Naive B cell (primary cell): Measurements from ENCODE around the gene EPB41L4A. TPM values are rescaled to one million over a fixed set of nuclear protein-coding genes. Genes with fewer than 3 reads are reported as not detected.

Source experiments
- ATAC-seq, 2 donors: fragments of 150-1000 bp; cut with Tn5 transposase; 2 replicates each; pipeline ENCODE4 v1.10.0; 2021; ENCODE audit warnings: low read depth in 2 of 2, mild to moderate bottlenecking in 2 of 2, moderate library complexity in 2 of 2
- DNase-seq: peaks from one replicate; pipeline ENCODE4 v3.0.0; 2022
- H3K27ac Mint-ChIP-seq, 6 donors: one replicate each; pipeline ENCODE4 v1.8.0; 2020 to 2022; ENCODE audit warnings: mild to moderate bottlenecking in 6 of 6, mixed read lengths in 6 of 6, moderate library complexity in 5 of 6, inconsistent platforms in 2 of 6
- H3K27me3 Mint-ChIP-seq, 3 donors: one replicate each; pipeline ENCODE4 v1.8.0; 2021 to 2022; ENCODE audit warnings: mixed read lengths in 3 of 3, mild to moderate bottlenecking in 1 of 3
- H3K36me3 Mint-ChIP-seq, 2 donors: one replicate each; pipeline ENCODE4 v1.8.0; 2020 to 2022; ENCODE audit warnings: mixed read lengths in 2 of 2, inconsistent platforms in 1 of 2, mild to moderate bottlenecking in 1 of 2
- H3K4me1 Mint-ChIP-seq, 3 donors: one replicate each; pipeline ENCODE4 v1.8.0; 2020 to 2022; ENCODE audit warnings: mixed read lengths in 3 of 3, inconsistent platforms in 1 of 3, mild to moderate bottlenecking in 1 of 3, moderate library complexity in 1 of 3
- H3K4me3 Mint-ChIP-seq, 8 donors: one replicate each; pipeline ENCODE4 v1.8.0; 2020 to 2022; ENCODE audit warnings: mild to moderate bottlenecking in 8 of 8, mixed read lengths in 8 of 8, moderate library complexity in 8 of 8, inconsistent platforms in 2 of 8
- H3K9me3 Mint-ChIP-seq, 7 donors: one replicate each; pipeline ENCODE4 v1.8.0; 2020 to 2022; ENCODE audit warnings: mixed read lengths in 7 of 7, mild to moderate bottlenecking in 5 of 7, inconsistent platforms in 2 of 7, moderate library complexity in 1 of 7
- polyA plus RNA-seq, 6 donors: library from polyadenylated mRNA; unstranded; fragments of 300-500 nt; fragmentation: Illumina TruSeq; gene quantifications; one replicate each; pipeline ENCODE4 v1.2.3, GENCODE V29; 2021; ENCODE audit warnings: low read depth in 6 of 6

Gene EPB41L4A
- polyA plus RNA-seq, 6 donors from 2014 or later: 0.92 to 4.7 (median 1.5) TPM

DNA sequence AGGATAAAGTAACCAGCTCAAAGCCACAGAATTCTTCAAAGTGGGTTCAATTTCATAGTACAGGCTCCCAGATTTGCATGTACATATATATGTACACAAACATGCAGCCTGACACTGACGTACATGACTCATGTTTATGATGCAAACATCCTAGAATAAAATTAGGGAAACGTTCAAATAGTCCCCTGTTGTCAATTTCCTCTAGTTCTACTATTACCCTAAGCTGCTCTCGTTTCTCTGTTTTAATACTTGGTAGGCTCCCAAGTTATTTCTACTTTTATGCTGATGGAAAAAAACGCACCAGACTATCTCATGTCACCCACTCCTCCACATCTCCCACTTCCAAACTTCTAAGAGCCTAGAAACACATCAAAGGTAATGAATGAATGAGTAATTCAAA lies 229.7 kb downstream of the EPB41L4A start:
- no peaks in the 10 kb centered on the region for H3K36me3 Mint-ChIP-seq
- ATAC-seq (no peak), DNase-seq (no peak)
- no peaks in the 10 kb centered on the region for H3K9me3 Mint-ChIP-seq
- no peak overlapping the region for H3K4me3 Mint-ChIP-seq
- no peak overlapping the region for H3K27ac Mint-ChIP-seq
- H3K4me1 Mint-ChIP-seq: no peaks in the 10 kb centered on the region
- H3K27me3 Mint-ChIP-seq: peaks cover 18 to 31% (median 22%) of the 10 kb centered on the region in 3 donors

DNA sequence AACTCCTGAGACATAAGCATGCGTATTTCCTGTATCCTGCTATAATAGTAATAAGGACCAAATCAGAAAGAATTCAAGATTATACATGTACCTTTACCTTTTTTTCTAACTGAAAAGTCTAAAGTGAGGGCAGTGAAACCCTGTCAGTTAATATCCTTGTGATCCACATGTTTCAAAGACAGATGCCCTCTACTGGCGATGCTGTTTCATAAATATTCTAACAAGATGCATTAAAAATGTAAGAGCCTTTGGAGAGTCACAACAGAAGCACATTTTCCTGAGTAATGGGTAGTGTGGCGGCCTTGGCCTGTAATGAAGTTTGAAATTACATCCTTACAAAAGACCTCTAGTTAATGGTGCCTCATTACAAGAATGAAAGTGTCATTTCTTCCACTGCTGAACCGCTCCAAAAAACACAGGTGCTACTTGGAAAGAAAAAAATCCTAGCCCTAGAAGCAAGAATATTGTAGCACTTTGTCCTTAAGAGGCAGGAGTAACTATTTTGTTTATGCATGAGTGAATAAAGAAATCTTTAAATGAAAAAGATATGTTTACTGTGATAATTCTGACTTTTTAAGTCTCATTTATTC lies 232.6 kb downstream of the EPB41L4A start:
- ATAC-seq (no peak), DNase-seq (no peak)
- H3K36me3 Mint-ChIP-seq: no peaks in the 10 kb centered on the region
- H3K4me3 Mint-ChIP-seq: no peak overlapping the region
- no peak overlapping the region for H3K27ac Mint-ChIP-seq
- H3K9me3 Mint-ChIP-seq: no peaks in the 10 kb centered on the region
- no peaks in the 10 kb centered on the region for H3K4me1 Mint-ChIP-seq
- H3K27me3 Mint-ChIP-seq: peaks cover 17 to 41% (median 22%) of the 10 kb centered on the region in 3 donors

DNA sequence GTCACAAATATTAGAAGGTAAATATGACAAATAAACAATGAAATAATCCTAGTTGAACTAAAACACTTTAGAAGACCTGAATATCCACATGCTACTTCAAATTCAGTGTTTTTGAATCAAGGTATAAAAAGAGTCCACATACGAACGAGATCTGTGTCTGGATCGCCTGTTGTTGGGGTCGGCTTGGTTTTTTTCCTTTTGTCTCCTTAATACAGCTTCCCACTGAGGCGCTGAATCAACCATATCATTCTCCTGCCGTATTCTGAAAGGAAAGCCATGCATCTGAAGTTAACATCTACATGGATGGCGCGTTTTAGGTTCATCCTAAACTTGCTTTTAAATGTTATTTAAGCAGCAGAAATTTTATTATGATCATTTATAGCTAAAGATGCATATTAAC lies 235.2 kb downstream of the EPB41L4A start:
- H3K9me3 Mint-ChIP-seq: no peaks in the 10 kb centered on the region
- H3K4me3 Mint-ChIP-seq: no peak overlapping the region
- ATAC-seq: no peak
- no peak for DNase-seq
- H3K27me3 Mint-ChIP-seq: peaks cover 8 to 30% (median 17%) of the 10 kb centered on the region in 3 donors
- no peaks in the 10 kb centered on the region for H3K4me1 Mint-ChIP-seq
- H3K27ac Mint-ChIP-seq: peak overlapping the region in 1 of 6 donors; percentile 5
- H3K36me3 Mint-ChIP-seq: no peaks in the 10 kb centered on the region

DNA sequence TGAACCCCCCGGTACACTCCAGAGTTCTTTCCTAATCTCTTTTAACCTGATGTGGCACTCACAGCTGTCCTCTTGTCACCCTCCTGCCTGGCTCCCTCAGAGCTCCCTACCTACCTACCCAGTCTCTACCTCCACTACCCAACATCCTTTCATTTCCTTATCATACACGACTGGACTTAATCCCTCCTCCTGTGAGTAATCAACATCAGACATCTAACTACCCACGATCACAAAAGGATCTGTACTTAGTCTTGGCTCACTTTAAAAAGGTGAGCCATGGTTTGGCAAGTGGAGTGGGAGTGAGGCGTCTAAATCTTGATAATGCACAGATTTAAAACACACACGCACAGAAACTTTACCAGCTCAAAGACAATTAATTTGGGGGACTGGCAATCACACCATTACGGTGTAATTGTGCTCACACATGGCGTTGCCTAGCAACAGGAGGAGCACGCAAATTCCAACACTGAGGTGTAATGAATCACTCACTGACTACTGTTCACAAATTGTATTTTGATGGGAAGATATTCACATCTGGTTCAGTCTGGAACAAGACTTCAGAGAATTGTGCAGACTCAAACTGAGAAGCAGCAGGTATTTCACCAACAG lies 235.9 kb downstream of the EPB41L4A start:
- no peak for ATAC-seq

DNA sequence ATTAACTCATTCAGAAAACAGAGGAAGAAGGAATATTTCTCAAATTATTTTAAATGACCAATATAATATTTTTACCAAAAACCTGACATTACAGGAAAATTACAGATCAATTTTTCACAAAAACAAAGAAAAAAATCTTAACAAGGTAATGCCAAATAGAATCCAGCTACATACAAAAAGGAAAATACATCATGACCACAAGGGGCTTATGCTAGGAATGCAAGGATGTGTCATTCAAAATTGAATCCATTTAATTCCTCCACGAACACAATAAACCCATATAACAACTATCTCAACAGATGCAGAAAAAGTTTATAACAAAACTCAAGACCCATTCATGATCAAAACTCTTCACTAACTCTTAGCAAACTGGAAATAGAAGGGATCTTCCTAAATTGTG lies 239.8 kb downstream of the EPB41L4A start:
- H3K4me1 Mint-ChIP-seq: peaks cover 0 to 5% (median 0%) of the 10 kb centered on the region in 3 donors
- no peak overlapping the region for H3K4me3 Mint-ChIP-seq
- H3K27me3 Mint-ChIP-seq: peaks cover 0 to 23% (median 7%) of the 10 kb centered on the region in 3 donors
- no peak overlapping the region for H3K27ac Mint-ChIP-seq
- H3K9me3 Mint-ChIP-seq: no peaks in the 10 kb centered on the region
- no peaks in the 10 kb centered on the region for H3K36me3 Mint-ChIP-seq
- ATAC-seq (no peak), DNase-seq (no peak)

More for the DNA sequence above, 235.9 kb downstream of the EPB41L4A start:
- DNase-seq: no peak
- H3K36me3 Mint-ChIP-seq: no peaks in the 10 kb centered on the region
- peak overlapping the region in 1 of 6 donors; percentile 41 for H3K27ac Mint-ChIP-seq
- H3K4me1 Mint-ChIP-seq: no peaks in the 10 kb centered on the region
- H3K9me3 Mint-ChIP-seq: no peaks in the 10 kb centered on the region
- peaks cover 3 to 27% (median 11%) of the 10 kb centered on the region in 3 donors for H3K27me3 Mint-ChIP-seq
- H3K4me3 Mint-ChIP-seq: no peak overlapping the region

DNA sequence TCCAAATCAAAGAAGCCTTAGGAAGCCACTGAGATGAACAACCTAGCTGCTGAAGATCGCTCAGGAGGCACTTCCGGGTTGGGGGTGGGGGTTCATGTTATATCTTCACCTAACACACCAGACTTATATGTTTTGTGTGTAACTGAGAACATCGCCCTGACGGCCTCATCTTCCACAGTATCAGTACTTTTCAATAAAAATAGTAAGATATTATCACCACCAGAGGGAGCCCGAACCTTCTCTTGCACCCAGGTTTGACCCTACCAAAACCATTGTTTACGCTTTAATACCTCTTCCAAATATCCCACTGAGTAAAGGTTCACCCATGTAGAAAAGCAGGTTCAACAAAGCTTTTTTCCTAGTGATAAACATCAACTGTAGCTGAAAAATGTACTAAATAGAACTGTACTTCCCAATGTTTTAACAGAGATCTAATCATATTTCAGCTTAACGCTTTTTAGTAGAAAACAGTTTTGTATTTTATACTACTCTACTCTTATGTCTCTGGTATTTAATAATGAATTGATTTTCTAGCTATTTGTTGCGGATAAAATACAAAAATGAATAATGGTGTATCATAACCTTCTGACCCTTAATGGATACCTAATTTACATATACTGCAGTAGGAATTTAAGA lies 244.0 kb downstream of the EPB41L4A start:
- ATAC-seq: peak; percentile 53 to 63
- Mint-ChIP-seq H3K4me1 (peaks cover 0 to 5% (median 0%) of the 10 kb centered on the region in 3 donors), H3K27ac (peak overlapping the region in 1 of 6 donors; percentile 30), H3K27me3 (peaks cover 0 to 13% (median 4%) of the 10 kb centered on the region in 3 donors), H3K9me3 (no peaks in the 10 kb centered on the region), H3K36me3 (no peaks in the 10 kb centered on the region), H3K4me3 (no peak overlapping the region)
- DNase-seq: peak; percentile 31

DNA sequence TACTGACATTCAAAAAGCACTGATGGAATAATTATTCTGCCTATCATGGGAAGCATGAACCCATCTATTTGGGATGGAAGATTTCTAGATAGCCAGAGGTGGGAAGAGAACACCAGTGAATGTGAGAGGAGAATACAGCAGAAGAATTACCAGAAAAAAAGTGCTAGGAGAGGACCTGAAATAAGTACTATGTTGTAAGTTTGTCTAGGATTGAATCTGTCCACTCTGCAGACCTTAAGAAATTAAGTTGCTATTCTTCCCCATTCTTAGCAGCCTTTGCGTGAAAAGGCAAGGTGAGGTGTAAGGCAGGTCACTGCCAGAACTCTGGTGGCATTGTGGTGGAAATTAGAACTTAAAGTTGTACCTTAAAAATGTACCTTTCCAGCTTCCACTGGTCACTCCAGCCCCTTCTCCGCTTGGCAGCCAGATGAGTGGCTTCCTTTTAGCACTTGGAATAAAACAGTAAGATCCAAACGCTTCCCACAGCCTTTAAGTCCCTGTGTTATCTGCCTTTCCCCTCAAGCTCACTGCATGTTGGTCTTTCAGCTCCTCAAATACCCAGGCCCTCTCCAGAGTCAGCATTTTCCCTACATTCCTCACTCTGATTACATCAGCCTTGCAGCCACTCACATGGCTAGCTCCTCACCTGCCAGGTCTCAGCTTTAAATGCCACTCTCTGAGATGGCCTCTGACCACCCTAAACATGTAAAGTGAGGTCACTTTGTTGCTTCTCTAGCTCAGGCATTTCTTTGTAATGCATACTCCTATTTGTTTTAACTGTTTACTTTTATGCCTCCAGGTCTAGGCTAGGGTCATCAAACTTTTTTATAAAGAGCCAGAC lies 253.0 kb downstream of the EPB41L4A start:
- Mint-ChIP-seq H3K9me3 (no peaks in the 10 kb centered on the region), H3K4me3 (peak overlapping the region in 1 of 8 donors; percentile 21), H3K27ac (peak overlapping the region in 3 of 6 donors; percentile 29 to 88 (median 48)), H3K4me1 (peaks cover 13 to 23% (median 16%) of the 10 kb centered on the region in 3 donors), H3K27me3 (no peaks in the 10 kb centered on the region), H3K36me3 (peaks cover 14 to 19% of the 10 kb centered on the region in 2 donors)
- ATAC-seq (no peak), DNase-seq (no peak)

DNA sequence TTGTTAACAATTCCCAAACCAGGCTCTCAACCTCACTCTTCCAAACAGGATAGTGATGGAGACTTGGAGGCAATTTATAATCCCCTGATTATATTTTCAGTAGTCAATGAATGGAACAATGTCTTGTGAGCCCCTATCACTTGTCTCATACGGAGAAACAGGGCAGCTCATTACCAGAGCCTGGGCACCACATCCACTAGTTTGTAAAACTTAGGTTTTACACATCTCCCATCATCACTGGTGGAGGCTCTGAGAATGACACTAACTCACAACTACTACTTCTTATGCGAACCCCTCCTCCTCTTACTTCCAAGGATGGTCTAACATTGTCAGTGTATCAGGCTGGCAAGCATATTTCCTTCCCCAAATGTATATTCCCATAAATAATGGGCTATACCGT lies 253.7 kb downstream of the EPB41L4A start:
- Mint-ChIP-seq H3K4me1 (peaks cover 15 to 26% (median 20%) of the 10 kb centered on the region in 3 donors), H3K4me3 (peak overlapping the region in 1 of 8 donors; percentile 21), H3K9me3 (peaks cover 0 to 3% (median 1%) of the 10 kb centered on the region in 7 donors), H3K27me3 (peaks cover 3 to 4% (median 4%) of the 10 kb centered on the region in 3 donors), H3K36me3 (peaks cover 16 to 19% of the 10 kb centered on the region in 2 donors), H3K27ac (peak overlapping the region in 2 of 6 donors; percentile 48 to 72)
- ATAC-seq (no peak), DNase-seq (no peak)

DNA sequence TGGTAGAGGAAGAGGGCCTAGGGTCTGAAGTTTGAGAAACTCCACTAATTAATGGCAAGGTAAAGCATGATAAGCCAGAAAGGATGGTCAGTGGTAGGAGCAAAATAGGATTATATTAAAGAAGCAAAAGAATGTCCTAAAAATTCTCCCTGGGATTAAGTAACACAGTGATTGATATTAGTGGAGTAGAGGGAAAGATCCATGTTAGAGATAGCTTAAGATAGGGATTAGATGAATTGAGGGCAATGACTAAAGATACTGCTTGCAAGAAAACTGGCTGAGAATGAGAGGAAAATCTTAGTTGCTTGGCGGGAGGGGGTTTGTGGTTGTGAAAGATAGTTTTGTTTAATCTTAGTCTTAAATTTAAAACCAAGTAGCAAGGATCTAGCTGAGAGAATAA lies 255.6 kb downstream of the EPB41L4A start:
- ATAC-seq (no peak), DNase-seq (no peak)
- Mint-ChIP-seq H3K4me1 (peaks cover 19 to 29% (median 25%) of the 10 kb centered on the region in 3 donors), H3K27me3 (peaks cover 5 to 7% (median 5%) of the 10 kb centered on the region in 3 donors), H3K4me3 (peak overlapping the region in 1 of 8 donors; percentile 72), H3K9me3 (peaks cover 0 to 4% (median 2%) of the 10 kb centered on the region in 7 donors), H3K27ac (peak overlapping the region in 2 of 6 donors; percentile 4 to 92), H3K36me3 (peaks cover 16 to 19% of the 10 kb centered on the region in 2 donors)

DNA sequence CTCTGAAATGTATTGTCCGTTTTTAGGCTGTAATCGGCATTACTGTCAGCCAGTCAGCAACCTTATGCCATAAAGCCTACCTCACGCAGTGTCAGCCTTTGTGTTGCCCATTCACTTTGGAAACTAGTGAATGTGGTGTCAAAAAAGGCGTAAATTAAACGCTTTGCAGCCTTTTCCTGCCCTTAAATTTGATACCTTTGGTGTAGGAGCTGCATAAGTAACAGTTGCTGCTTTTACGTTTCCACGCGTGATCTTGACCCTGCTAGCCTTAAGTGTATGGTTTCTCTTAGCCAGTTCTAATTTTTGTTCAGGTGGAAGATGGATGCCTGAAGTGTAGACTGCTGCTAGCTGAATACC lies 257.7 kb downstream of the EPB41L4A start:
- ATAC-seq (no peak), DNase-seq (no peak)
- peaks cover 14 to 19% of the 10 kb centered on the region in 2 donors for H3K36me3 Mint-ChIP-seq
- peaks cover 5 to 9% (median 7%) of the 10 kb centered on the region in 3 donors for H3K27me3 Mint-ChIP-seq
- peak overlapping the region in 3 of 6 donors; percentile 87 to 96 (median 89) for H3K27ac Mint-ChIP-seq
- H3K9me3 Mint-ChIP-seq: peaks cover 0 to 8% (median 2%) of the 10 kb centered on the region in 7 donors
- H3K4me1 Mint-ChIP-seq: peaks cover 19 to 25% (median 25%) of the 10 kb centered on the region in 3 donors
- peak overlapping the region; percentile 90 to 97 (median 96) for H3K4me3 Mint-ChIP-seq

DNA sequence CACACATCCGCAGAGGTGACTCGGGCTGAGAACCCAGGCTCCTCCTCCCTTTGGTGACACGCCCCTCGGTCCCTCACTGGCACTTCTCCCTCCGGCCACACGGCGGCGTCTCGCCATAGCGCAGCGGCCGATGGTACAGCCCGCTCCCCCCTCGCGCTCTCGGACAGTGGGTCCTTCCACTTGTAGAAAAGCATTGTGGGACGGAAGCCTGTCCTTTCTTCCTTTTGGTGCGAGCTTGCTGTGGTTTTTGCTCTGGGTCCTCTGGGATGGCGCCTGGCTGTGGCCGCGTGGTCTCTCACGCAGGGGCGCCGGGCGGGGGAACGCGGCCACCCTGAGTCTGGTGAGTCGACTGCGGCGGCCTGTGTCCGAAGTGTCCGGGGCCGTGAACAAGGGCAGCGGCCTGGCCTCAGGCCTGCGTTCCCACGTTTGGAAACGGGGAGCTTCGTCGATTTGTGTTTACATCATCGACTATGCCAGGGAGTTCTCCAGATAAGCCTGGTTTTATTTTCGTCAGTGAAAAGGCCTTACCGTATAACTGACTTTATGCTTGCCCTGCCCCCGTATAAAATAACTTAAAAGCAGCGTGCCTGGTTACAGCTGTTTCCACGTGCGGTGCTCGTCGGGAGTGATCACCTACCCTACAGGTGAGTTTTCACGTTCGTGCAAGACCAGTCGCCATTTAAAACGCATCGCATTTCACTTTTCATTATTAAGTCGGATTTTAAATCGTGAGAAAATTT lies 258.3 kb downstream of the EPB41L4A start:
- peaks cover 5 to 9% (median 7%) of the 10 kb centered on the region in 3 donors for H3K27me3 Mint-ChIP-seq
- H3K27ac Mint-ChIP-seq: peak overlapping the region; percentile 87 to 97 (median 93)
- peaks cover 19 to 25% (median 25%) of the 10 kb centered on the region in 3 donors for H3K4me1 Mint-ChIP-seq
- ATAC-seq (peak; percentile 91 to 93), DNase-seq (peak; percentile 90)
- H3K4me3 Mint-ChIP-seq: peak overlapping the region; percentile 90 to 97 (median 96)
- peaks cover 0 to 8% (median 2%) of the 10 kb centered on the region in 7 donors for H3K9me3 Mint-ChIP-seq
- peaks cover 14 to 19% of the 10 kb centered on the region in 2 donors for H3K36me3 Mint-ChIP-seq

DNA sequence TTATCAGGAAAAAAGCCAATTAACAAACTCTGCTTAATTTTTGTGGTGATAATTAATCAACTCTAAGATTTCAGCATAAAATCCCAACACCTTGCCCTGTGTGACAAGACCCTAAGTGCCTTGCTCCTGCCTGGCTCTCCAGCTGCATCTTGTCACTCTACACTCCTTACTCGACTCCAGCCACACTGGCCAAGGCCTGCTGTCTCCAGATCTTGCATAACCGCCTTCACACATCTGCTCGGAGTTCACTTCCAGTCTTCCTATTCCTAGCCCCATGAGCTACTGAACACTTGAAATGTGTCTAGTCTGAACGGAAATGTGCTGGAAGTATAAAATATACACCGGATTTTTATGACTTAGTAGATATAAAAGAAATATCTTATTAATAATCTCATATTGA lies 259.6 kb downstream of the EPB41L4A start:
- Mint-ChIP-seq H3K9me3 (peaks cover 0 to 8% (median 2%) of the 10 kb centered on the region in 7 donors), H3K4me3 (peak overlapping the region in 2 of 8 donors; percentile 19 to 54), H3K27me3 (peaks cover 5 to 9% (median 7%) of the 10 kb centered on the region in 3 donors), H3K36me3 (peaks cover 13 to 14% of the 10 kb centered on the region in 2 donors), H3K27ac (no peak overlapping the region), H3K4me1 (peaks cover 19 to 25% (median 21%) of the 10 kb centered on the region in 3 donors)
- DNase-seq: no peak
- no peak for ATAC-seq
